Measurements from ENCODE around the gene DNAJC21.

DNA sequence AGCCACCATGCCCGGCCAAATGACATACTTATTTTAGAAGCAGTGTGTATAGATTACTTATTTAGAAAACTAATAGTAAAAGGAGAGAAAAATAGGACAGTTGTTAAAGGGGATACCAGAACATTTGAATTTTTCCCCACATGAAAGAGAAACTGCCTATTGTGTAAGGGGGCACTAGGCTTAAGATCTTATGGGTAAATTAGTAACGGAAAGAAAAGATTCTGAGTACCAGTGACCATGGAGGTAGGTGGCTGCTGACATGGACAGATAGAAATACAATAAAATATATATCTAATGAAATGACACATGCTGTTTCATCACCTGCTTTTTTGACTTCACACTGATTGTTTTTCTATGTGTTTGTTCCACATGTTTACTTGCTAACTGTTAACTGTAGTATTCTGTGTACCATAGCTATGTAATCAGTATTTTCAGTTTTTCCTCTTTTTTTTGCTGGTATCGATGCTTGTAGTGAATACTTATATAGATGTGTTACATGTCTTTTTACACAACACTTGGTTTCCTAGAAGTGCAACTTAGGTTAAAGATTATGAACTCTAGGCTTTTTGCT, 3.0 kb upstream of the DNAJC21 start:
- no peak for TF ChIP-seq EP300 (IDR thresholded peaks at IDR 0.05)
- TF ChIP-seq, protein P1, sequence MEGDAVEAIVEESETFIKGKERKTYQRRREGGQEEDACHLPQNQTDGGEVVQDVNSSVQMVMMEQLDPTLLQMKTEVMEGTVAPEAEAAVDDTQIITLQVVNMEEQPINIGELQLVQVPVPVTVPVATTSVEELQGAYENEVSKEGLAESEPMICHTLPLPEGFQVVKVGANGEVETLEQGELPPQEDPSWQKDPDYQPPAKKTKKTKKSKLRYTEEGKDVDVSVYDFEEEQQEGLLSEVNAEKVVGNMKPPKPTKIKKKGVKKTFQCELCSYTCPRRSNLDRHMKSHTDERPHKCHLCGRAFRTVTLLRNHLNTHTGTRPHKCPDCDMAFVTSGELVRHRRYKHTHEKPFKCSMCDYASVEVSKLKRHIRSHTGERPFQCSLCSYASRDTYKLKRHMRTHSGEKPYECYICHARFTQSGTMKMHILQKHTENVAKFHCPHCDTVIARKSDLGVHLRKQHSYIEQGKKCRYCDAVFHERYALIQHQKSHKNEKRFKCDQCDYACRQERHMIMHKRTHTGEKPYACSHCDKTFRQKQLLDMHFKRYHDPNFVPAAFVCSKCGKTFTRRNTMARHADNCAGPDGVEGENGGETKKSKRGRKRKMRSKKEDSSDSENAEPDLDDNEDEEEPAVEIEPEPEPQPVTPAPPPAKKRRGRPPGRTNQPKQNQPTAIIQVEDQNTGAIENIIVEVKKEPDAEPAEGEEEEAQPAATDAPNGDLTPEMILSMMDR (IDR thresholded peaks at IDR 0.05), result no peak
- no peak for TF ChIP-seq POLR2AphosphoS5 (IDR thresholded peaks at IDR 0.05)
